Gastroesophageal sphincter (tissue), 4 donors: ENCODE data around the gene RAB17. TPM values are rescaled to one million over a fixed set of nuclear protein-coding genes. Genes with fewer than 3 reads are reported as not detected.
A peak's percentile ranks its signal among the peaks of the same experiment; 100 is the strongest.

Source experiments
- ATAC-seq: fragments of 150-250 bp; one replicate; pipeline ENCODE4 v1.9.1; 2016; ENCODE audit warnings: mild to moderate bottlenecking, moderate library complexity
- H3K27ac ChIP-seq, 4 donors: fragments of 200-600 bp; sonication (generic) in 3 of 4; 1 replicate in 3 of 4; 2 replicates in 1 of 4; pipeline ENCODE4 v1.5.1; 2016 to 2019
- H3K27me3 ChIP-seq: fragments of 200-600 bp; sonication (generic); one replicate; pipeline ENCODE4 v1.5.1; 2019
- H3K36me3 ChIP-seq, 2 donors: fragments of 200-600 bp; sonication (generic); one replicate each; pipeline ENCODE4 v1.5.1; 2019; ENCODE audit warnings: control low read depth in 1 of 2
- H3K4me1 ChIP-seq, 3 donors: fragments of 200-600 bp; sonication (generic); 1 replicate in 2 of 3; 2 replicates in 1 of 3; pipeline ENCODE4 v1.5.1; 2016 to 2019; ENCODE audit warnings: control low read depth in 2 of 3
- H3K4me3 ChIP-seq, 2 donors: fragments of 200-600 bp; sonication (generic); one replicate each; pipeline ENCODE4 v1.5.1; 2019; ENCODE audit warnings: mild to moderate bottlenecking in 1 of 2, moderate library complexity in 1 of 2
- H3K9me3 ChIP-seq, 3 donors: fragments of 200-600 bp; sonication (generic); one replicate each; pipeline ENCODE4 v1.5.1; 2017 to 2019; ENCODE audit warnings: control low read depth in 2 of 3
- EP300 ChIP-seq: sonication (generic); formaldehyde crosslinking; IDR thresholded peaks from one replicate; pipeline ENCODE4 v1.6.1; 2017; ENCODE audit warnings: antibody characterized with exemption, mild to moderate bottlenecking
- POLR2A ChIP-seq, 2 donors: fragments of 450-650 bp; IDR thresholded peaks; one replicate each; pipeline ENCODE4 v1.6.1; 2017; ENCODE audit warnings: antibody characterized with exemption in 2 of 2, mild to moderate bottlenecking in 2 of 2, moderate library complexity in 1 of 2
- POLR2AphosphoS5 ChIP-seq: sonication (generic); formaldehyde crosslinking; IDR thresholded peaks from one replicate; pipeline ENCODE4 v1.6.1; 2017; ENCODE audit warnings: antibody characterized with exemption
- WGBS, 2 donors: methylation state at CpG; one replicate each; pipeline ENCODE4 v1.1.5; 2018; ENCODE audit warnings: low coverage in 1 of 2; 5-methylcytosine and 5-hydroxymethylcytosine counted together
- total RNA-seq, 4 donors: library from RNA; depleted of rRNA; stranded (reverse); fragments of >200 nt; gene quantifications; one replicate each; pipeline ENCODE4 v1.1.0, GENCODE V29; 2016
- TF ChIP-seq, protein P1 (sequence below), 4 experiments: fragments of 200-600 bp in 2 of 4; fragments of 450-650 bp in 2 of 4; sonication (generic) in 1 of 4; IDR thresholded peaks; one replicate each; pipeline ENCODE4 v1.5.1; 2017 to 2019; ENCODE audit warnings: antibody characterized with exemption in 4 of 4, mild to moderate bottlenecking in 2 of 4, moderate library complexity in 2 of 4

The RAB17 gene
- total RNA-seq, 4 donors from 2014 or later, result 0.81 to 6.7 (median 3.2) TPM

DNA sequence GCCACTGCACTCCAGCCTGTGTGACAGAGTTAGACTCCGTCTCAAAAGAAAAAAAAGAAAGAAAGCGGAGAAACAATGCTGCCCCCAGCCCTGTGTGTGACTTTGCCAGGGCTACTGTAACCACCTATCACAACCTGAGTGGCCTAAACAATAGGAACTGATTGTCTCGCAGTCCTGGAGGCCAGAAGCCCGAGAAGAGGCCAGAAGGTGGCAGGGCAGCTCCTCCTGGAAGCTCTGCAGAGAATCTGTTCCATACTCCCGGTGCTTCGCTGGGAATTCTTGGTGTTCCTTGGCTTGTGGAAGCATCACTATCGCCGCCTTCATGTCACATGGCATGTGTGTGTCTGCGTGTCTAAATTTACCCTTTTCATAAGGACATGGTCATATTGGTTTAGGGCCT, 14.4 kb upstream of the RAB17 start:
- Histone ChIP-seq H3K36me3 (no peaks in the 10 kb centered on the region), H3K27ac (no peak overlapping the region), H3K4me1 (peaks cover 0 to 31% (median 8%) of the 10 kb centered on the region in 3 donors), H3K9me3 (no peaks in the 10 kb centered on the region), H3K27me3 (no peaks in the 10 kb centered on the region), H3K4me3 (no peak overlapping the region)
- no peak for ATAC-seq
- no peak for TF ChIP-seq EP300
- TF ChIP-seq POLR2AphosphoS5, result no peak
- no peak for TF ChIP-seq POLR2A (IDR thresholded peaks at IDR 0.05)
- TF ChIP-seq, protein P1, sequence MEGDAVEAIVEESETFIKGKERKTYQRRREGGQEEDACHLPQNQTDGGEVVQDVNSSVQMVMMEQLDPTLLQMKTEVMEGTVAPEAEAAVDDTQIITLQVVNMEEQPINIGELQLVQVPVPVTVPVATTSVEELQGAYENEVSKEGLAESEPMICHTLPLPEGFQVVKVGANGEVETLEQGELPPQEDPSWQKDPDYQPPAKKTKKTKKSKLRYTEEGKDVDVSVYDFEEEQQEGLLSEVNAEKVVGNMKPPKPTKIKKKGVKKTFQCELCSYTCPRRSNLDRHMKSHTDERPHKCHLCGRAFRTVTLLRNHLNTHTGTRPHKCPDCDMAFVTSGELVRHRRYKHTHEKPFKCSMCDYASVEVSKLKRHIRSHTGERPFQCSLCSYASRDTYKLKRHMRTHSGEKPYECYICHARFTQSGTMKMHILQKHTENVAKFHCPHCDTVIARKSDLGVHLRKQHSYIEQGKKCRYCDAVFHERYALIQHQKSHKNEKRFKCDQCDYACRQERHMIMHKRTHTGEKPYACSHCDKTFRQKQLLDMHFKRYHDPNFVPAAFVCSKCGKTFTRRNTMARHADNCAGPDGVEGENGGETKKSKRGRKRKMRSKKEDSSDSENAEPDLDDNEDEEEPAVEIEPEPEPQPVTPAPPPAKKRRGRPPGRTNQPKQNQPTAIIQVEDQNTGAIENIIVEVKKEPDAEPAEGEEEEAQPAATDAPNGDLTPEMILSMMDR (IDR thresholded peaks at IDR 0.05), result peak in 2 of 4 experiments; percentile 27 to 49
- WGBS, 2 donors, result 77 to 85% methylated on average over 3 to 6 of the region's 9 CpGs

DNA sequence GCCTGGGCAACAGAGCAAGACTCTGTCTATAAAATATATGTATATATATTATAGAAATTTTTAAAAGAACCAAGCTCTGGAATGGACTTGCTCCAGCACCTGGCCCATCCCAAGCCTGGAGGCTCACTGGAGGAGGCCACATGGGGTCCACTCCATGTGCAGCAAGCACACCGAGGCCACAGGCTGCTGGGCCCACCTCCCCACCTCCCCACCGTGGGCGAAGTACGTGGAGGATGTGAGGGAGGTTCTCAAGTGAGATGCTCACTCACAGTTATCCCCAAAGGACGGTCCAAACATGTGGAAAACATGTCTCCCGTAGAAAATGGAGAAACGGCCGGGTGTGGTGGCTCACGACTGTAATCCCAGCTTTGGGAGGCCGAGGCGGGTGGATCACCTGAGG, 13.9 kb upstream of the RAB17 start:
- 86 to 90% methylated on average over 4 to 10 of the region's 11 CpGs for WGBS, 2 donors
- Histone ChIP-seq H3K27ac (peak overlapping the region in 1 of 4 donors; percentile 38), H3K4me1 (peaks cover 0 to 37% (median 8%) of the 10 kb centered on the region in 3 donors), H3K9me3 (no peaks in the 10 kb centered on the region), H3K27me3 (no peaks in the 10 kb centered on the region), H3K36me3 (no peaks in the 10 kb centered on the region), H3K4me3 (no peak overlapping the region)
- ATAC-seq, result no peak
- TF ChIP-seq, protein P1 (IDR thresholded peaks at IDR 0.05), result no peak
- no peak for TF ChIP-seq EP300
- no peak for TF ChIP-seq POLR2A (IDR thresholded peaks at IDR 0.05)

DNA sequence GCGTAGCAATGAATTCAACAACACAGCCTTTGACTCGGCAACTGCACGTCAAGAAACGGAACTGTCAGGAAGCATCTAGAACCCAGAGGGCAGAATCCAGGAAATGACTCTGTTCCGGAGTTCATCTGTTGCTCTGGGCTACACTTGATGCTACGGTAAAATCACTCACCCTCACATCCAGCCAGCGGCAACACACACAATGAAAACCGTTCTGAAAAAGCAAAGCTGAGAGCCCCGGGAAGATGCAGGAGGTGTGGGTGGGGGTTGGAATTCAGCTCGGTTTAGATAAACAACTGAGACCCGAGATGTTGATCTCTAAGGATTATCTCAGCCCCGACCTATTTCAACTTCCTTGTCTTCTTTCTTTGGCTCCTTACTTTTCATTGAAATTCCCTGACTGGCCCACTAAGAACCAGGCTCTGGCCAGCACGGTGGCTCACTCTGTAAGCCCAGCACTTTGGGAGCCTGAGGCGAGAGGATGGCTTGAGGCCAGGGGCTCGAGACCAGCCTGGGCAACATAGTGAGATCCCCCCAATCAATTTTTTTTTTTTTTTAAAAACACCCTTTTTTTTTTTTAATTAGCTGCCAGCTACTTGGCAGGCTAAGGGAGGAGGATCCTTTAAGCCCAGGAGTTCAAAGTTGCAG, 13.3 kb upstream of the RAB17 start:
- ATAC-seq, result peak; percentile 70
- 42 to 48% methylated on average over 4 to 11 of the region's 15 CpGs for WGBS, 2 donors
- H3K9me3 ChIP-seq, result no peaks in the 10 kb centered on the region
- H3K27me3 ChIP-seq, result no peaks in the 10 kb centered on the region
- H3K4me1 ChIP-seq, result peaks cover 0 to 43% (median 8%) of the 10 kb centered on the region in 3 donors
- no peak overlapping the region for H3K4me3 ChIP-seq
- peak overlapping the region in 2 of 4 donors; percentile 18 to 38 for H3K27ac ChIP-seq
- TF ChIP-seq POLR2AphosphoS5, result peak; percentile 47
- TF ChIP-seq, protein P1 (IDR thresholded peaks at IDR 0.05), result no peak
- H3K36me3 ChIP-seq, result no peaks in the 10 kb centered on the region

DNA sequence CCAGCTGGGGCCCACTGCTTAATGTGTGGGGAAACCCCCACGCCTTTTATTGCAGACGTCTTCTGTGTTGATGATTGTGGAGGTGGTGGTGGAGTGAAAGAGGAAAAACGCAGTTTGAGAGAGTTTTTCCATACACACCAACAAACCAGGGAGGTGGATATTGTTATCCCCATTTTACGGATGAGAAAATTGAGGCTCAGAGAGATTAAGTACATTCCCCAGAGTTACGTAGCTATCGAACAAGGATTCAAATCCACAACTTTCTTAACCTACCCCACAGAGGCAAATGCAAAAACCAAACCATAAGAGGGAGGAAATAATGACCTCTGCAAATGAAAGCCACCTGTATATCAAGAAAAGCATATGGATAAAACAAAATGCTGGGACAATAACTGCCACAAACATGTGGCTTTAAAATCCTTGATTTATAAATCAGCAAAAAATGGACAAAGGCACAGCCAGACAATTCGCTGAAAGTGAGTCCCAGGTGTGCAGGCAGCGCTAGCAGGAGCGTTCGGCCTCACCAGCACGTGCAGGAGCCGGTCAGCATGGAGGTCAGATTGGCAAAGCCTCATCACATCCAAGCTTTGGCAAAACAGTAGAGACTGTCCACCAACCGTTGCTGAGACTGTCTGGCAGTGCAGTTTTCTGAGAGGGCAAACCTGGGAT, 12.6 kb upstream of the RAB17 start:
- H3K9me3 ChIP-seq, result no peaks in the 10 kb centered on the region
- H3K36me3 ChIP-seq, result no peaks in the 10 kb centered on the region
- H3K27me3 ChIP-seq, result no peaks in the 10 kb centered on the region
- no peak for ATAC-seq
- TF ChIP-seq POLR2AphosphoS5 (no peak), EP300 (no peak), POLR2A (IDR thresholded peaks at IDR 0.05) (no peak)
- TF ChIP-seq, protein P1 (IDR thresholded peaks at IDR 0.05), result no peak
- peak overlapping the region in 2 of 4 donors; percentile 18 to 36 for H3K27ac ChIP-seq
- WGBS, 2 donors, result 79 to 89% methylated on average over 10 to 11 of the region's 13 CpGs
- H3K4me1 ChIP-seq, result peaks cover 0 to 49% (median 8%) of the 10 kb centered on the region in 3 donors
- no peak overlapping the region for H3K4me3 ChIP-seq

DNA sequence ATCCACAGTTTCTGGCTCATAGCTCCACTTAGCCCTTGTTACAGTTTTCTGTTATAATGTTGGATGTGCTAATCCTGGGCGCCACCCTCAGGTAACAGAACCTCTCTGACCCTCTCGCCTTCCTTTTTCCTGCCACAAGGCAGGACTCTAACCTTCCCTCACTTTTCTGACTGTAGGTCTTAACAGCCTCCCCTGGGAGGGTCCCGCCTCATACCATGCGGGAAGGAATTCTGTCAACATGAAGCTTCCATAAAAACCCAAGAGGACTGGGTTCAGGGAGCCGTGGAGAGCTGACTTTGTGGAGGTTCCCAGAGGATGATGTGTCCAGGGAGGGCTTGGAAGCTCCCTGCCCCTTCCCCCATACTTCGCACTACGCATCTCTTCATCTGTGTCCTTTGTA, 11.9 kb upstream of the RAB17 start:
- no peak overlapping the region for H3K27ac ChIP-seq
- no peaks in the 10 kb centered on the region for H3K9me3 ChIP-seq
- 84 to 100% methylated on average over 4 to 7 of the region's 7 CpGs for WGBS, 2 donors
- H3K27me3 ChIP-seq, result no peaks in the 10 kb centered on the region
- peaks cover 0 to 54% (median 8%) of the 10 kb centered on the region in 3 donors for H3K4me1 ChIP-seq
- no peak overlapping the region for H3K4me3 ChIP-seq
- no peak for ATAC-seq
- TF ChIP-seq POLR2AphosphoS5 (no peak), EP300 (no peak), POLR2A (IDR thresholded peaks at IDR 0.05) (no peak)
- TF ChIP-seq, protein P1 (IDR thresholded peaks at IDR 0.05), result no peak
- H3K36me3 ChIP-seq, result no peaks in the 10 kb centered on the region
